ENCODE measurements around the gene NPBWR2. TPM values are rescaled to one million over a fixed set of nuclear protein-coding genes. Genes with fewer than 3 reads are reported as not detected.

The NPBWR2 gene
- not detected for total RNA-seq
- long read RNA-seq, result 0 reads

DNA sequence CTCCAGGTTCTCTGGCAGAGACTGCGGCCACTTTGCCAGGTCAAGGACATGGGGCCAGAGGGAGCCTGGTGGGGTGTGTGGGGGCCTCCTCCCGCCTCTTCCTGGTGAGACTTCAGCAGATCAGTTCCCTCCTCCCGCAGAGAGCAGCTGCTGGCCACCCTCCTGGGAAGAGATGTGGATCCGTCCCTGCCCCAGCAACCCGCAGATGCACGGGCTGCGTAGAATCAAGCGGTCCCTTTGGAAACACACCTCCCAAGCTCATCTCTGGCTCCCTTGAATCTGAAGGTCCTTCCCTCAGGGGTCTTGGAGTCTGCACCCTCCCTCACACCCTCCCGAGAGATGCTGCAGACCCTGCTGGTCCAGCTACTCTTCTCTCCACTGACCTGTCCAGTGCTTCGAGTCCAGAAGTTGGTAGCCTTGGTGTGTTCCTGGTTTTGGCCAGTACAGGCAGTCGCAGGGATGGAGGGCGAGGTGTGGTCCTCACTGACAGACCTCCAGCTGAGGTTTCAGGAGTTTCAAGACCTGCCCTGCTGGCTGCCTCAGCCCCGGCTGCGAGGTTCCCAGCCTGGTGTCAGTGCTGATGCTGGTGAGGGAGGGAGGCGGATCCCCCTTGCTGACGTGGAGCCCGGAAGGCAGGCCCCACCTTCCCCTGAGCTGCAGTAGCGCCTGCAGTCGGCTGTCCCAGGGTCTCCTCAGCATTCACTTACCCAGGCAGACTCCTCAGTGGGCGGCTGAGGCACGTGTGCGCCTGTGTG is at the start of gene NPBWR2:
NPBWR2 (minus strand) TSS at position 585 of the 755 bp plus-strand sequence. CDS start 734 bp downstream, outside the sequence.
- peak; percentile 86 for DNase-seq (ENCODE audit: low spot score)

- DNase-seq (ENCODE audit: low spot score), result no peak
These were observed 48.9 kb upstream of the NPBWR2 start for GRCh38 chr20:64156136-64156885.

GRCh38 chr20:64155258-64156135 is 48.1 kb upstream of the NPBWR2 start:
- DNase-seq (ENCODE audit: low spot score), result no peak

GRCh38 chr20:64154590-64155257 is 47.4 kb upstream of the NPBWR2 start:
- DNase-seq (ENCODE audit: low spot score), result no peak

GRCh38 chr20:64153861-64154589 is 46.7 kb upstream of the NPBWR2 start:
- DNase-seq (ENCODE audit: low spot score), result no peak

DNA sequence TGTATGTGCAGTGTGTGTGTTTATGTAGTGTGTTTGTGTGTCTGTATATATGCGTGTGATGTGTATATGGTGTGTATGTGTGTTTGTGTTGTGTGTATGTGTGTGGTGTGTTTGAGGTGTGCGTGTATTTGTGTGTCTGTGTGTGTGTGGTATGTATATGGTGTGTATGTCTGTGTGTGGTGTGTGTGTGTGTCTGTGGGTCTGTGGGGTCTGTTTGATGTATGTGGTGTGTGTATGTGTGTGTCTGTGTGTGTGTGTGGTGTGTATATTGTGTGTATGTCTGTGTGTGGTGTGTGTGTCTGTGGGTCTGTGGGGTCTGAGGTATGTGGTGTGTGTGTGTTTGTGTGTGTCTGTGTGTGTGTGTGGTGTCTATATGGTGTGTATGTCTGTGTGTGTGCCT is 46.0 kb upstream of the NPBWR2 start:
- DNase-seq (ENCODE audit: low spot score), result no peak

DNA sequence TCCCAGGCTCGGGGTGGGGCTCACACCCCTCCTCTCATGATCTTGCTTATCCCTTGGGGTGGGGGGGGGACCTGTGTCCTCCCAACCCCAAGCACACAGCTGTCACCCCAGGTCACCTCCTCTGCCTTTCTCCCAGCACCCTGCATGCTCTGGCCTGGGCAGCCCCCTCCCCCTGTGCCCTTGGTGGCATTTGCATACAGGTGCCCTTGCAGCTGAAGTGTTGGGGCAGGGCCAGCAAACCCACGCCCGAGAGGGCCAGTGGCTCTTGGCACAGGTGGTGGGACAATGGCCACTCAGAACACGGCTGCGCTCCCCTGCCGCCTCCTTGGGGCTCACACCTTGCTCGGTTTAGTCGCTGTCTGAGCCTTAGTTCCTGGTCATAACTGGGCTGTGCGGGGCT is 45.5 kb upstream of the NPBWR2 start:
- no peak for DNase-seq (ENCODE audit: low spot score)

DNA sequence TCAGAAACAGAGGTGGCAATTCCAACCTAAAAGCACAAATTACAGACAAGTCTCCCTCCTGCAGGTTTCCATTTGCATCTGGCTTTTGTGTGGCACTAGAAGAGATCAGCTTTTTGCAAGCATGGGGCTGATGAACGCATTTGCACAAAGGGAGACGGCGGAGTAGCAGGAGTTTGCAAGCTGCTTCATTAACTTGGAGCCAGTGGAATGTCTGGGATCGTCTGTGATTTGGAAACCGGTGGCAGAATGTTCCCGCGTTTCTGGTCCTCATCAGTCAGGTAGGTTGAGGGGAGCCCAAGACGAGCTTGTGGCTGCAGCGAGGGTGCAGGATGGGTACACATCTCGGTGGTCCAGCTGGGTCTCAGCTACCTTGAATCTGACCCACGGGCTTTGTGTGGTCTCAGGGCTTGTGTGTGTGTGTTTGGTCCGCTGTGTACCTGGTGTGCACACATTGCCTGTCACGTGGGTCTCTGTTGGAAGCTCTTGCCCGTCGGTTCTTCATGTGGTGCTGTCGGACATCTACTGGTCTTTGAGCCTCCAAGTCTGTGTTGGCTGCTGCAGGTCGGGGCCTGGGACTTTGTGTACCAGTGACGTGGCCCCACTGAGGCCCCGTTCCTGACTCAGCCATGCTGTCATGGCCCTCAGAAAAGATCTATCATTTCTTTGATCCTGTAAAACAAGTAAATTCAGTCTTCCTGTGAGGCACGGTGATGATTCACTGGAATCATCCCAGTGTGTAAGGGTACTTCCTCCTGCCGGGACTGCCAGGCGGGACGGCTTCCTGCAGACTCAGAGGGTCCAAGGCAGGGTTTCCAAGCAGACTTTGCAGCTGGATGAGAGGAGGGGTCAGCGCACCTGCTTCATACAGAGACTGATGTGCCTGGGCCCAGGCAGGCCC is 44.5 kb upstream of the NPBWR2 start:
- no peak for DNase-seq (ENCODE audit: low spot score)

GRCh38 chr20:64150756-64151632 is 43.6 kb upstream of the NPBWR2 start:
- DNase-seq (ENCODE audit: low spot score), result no peak

- DNase-seq (ENCODE audit: low spot score), result no peak
These were observed 42.6 kb upstream of the NPBWR2 start for GRCh38 chr20:64149809-64150560.

GRCh38 chr20:64149141-64149540 is 41.8 kb upstream of the NPBWR2 start:
- no peak for DNase-seq (ENCODE audit: low spot score)

- no peak for DNase-seq (ENCODE audit: low spot score)
These were observed 41.2 kb upstream of the NPBWR2 start for GRCh38 chr20:64148581-64148980.

GRCh38 chr20:64146936-64147477 is 39.6 kb upstream of the NPBWR2 start:
- peak; percentile 75 for DNase-seq (ENCODE audit: low spot score)

DNA sequence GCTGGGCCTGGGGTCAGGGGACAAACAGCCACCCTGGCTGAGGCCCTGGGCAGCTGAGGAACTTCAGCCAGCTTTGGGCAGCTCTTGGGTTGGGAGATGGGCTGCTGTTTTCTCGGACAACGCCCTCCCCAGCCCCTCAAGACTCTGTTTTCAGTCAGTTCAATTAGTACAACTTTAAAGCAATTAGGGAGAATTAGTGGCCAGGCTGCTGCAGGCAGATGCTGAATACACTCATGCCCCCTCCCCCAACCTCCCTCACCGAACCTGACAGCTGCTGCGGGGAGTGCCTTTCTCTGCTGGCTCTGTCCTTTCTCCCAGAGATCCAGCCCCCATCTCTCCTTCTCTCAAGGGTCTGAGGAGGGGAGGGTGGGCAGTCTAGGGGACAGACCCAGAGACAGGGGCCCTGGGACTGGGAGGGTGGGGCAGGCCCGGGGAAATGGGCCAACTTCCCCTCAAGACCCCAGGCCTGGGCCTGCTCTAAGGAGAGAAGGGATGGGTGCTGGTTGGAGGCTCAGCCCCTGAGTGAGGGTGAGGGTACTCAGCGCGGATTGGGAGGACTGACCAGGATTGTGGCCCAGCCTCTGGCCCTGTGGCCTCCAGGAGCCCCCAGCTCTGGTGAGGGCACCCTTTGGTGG is 39.1 kb upstream of the NPBWR2 start:
- peak; percentile 72 for DNase-seq (ENCODE audit: low spot score)

- DNase-seq (ENCODE audit: low spot score), result no peak
These were observed 38.3 kb upstream of the NPBWR2 start for GRCh38 chr20:64145458-64146300.

Measured in mesenteric fat pad (tissue), 1 donor.